22Rv1 (cell line): ENCODE measurements around the gene RHOC.

ENCODE experiments used
- ZFX ChIP-seq: fragments of 450-650 bp; IDR thresholded peaks from 2 replicates; pipeline ENCODE4 v1.6.1; 2017; ENCODE audit warnings: antibody characterized with exemption, borderline replicate concordance
- TF ChIP-seq, protein P1 (sequence below): fragments of 450-650 bp; IDR thresholded peaks from 2 replicates; pipeline ENCODE4 v1.5.1; 2017; ENCODE audit warnings: mild to moderate bottlenecking

DNA sequence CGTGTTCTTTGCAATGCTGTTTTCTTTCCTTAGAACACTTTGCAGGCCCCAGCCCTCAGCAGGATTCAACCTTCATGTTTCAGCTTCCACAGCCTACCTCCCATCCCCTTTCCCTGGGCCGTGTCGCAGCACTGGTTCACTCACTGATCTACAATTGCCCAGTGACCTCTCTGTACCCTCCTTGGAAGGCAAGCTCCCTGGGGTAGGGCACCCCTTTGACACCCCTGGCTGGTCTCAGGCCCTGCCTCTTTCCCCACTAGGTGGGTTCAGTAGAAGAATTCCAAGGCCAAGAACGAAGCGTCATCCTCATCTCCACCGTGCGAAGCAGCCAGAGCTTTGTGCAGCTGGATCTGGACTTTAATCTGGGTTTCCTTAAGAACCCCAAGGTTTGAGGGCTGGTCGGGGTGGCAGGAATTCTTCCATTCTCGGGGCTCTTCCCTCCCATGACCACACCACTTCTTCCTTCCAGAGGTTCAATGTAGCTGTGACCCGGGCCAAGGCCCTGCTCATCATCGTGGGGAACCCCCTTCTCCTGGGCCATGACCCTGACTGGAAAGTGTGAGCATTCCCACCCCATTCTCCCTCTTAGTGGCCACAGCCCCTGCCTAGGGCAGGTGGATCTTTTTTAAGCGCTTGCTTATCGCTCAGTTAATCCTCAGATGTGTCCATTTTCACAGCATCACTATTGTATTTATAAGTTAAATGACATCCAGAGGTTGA lies 7.3 kb downstream of the RHOC start:
- TF ChIP-seq, protein P1, sequence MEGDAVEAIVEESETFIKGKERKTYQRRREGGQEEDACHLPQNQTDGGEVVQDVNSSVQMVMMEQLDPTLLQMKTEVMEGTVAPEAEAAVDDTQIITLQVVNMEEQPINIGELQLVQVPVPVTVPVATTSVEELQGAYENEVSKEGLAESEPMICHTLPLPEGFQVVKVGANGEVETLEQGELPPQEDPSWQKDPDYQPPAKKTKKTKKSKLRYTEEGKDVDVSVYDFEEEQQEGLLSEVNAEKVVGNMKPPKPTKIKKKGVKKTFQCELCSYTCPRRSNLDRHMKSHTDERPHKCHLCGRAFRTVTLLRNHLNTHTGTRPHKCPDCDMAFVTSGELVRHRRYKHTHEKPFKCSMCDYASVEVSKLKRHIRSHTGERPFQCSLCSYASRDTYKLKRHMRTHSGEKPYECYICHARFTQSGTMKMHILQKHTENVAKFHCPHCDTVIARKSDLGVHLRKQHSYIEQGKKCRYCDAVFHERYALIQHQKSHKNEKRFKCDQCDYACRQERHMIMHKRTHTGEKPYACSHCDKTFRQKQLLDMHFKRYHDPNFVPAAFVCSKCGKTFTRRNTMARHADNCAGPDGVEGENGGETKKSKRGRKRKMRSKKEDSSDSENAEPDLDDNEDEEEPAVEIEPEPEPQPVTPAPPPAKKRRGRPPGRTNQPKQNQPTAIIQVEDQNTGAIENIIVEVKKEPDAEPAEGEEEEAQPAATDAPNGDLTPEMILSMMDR: no peak
- TF ChIP-seq ZFX: no peak
